GM12873 (cell line): ENCODE data around the gene AOPEP.

ENCODE experiments used
- CTCF ChIP-seq: IDR thresholded peaks from 2 replicates; pipeline ENCODE4 v1.5.1; 2012; ENCODE audit warnings: low read depth, mild to moderate bottlenecking, moderate library complexity, low read length, control low read depth; ENCODE audit not compliant: insufficient read depth; ENCODE audit errors: missing control alignments

The AOPEP gene

GRCh38 chr9:94867281-94867841, 140.9 kb downstream of the AOPEP start:
- TF ChIP-seq CTCF: no peak

GRCh38 chr9:94867842-94868312, 141.4 kb downstream of the AOPEP start:
- TF ChIP-seq CTCF: no peak

GRCh38 chr9:94868464-94868863, 142.0 kb downstream of the AOPEP start:
- no peak for TF ChIP-seq CTCF

DNA sequence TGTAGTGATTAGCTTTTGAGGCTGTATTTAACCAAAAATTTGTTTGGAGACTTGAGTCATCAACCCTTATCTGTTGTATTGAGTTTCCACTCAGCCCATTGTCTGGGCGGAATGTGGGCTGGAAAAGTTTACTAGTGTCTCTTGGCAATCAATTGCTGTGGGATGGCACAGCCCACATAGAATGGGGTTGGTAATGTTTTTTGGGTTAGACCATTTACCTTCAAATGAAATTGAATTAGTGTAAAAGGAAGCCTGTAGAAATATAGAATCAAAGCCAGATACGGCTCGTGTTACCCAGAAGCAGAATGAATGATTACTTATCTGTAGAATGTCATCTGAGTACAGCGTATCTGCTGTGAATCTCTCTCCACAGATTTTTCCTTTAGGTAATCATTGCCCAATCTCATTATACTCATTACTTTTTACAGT, 142.9 kb downstream of the AOPEP start:
- no peak for TF ChIP-seq CTCF

- TF ChIP-seq CTCF: no peak
Measured at GRCh38 chr9:94870465-94870792, 143.9 kb downstream of the AOPEP start.

- TF ChIP-seq CTCF: no peak
Measured at GRCh38 chr9:94870793-94871558, 144.5 kb downstream of the AOPEP start.

- no peak for TF ChIP-seq CTCF
Measured at GRCh38 chr9:94872083-94872833, 145.8 kb downstream of the AOPEP start.
